Activated CD8-positive, alpha-beta memory T cell treated with anti-CD3 and anti-CD28 coated beads, Interleukin-2, amount 10 ng/mL, durations not matched to agents 7 days and 5 days (primary cell): Measurements from ENCODE around the gene NOS1. TPM values are rescaled to one million over a fixed set of nuclear protein-coding genes. Genes with fewer than 3 reads are reported as not detected.
A peak's percentile ranks its signal among the peaks of the same experiment; 100 is the strongest.
"Not testable (repeated sequence)": the region's sequence is repeated elsewhere in the genome, so short reads cannot be mapped to it uniquely, and the experiment has no call there.

Experiments
- ATAC-seq: fragments of 150-1000 bp; cut with Tn5 transposase; one replicate; pipeline ENCODE4 v1.10.0; 2021; ENCODE audit warnings: moderate library complexity
- CTCF ChIA-PET: fragments of 350-600 bp; sonication (Branson Sonifier 250); formaldehyde crosslinking; loops from one replicate; lab custom pipeline; 2021; ENCODE audit warnings: antibody characterized with exemption; lab: Charles Lee
- DNase-seq: peaks from one replicate; pipeline ENCODE4 v3.0.0-alpha.2; 2020
- H3K27ac Mint-ChIP-seq: one replicate; pipeline ENCODE4 v1.8.0; 2021; ENCODE audit warnings: mild to moderate bottlenecking, mixed read lengths
- H3K27me3 Mint-ChIP-seq: one replicate; pipeline ENCODE4 v1.8.0; 2021; ENCODE audit warnings: mixed read lengths
- H3K36me3 Mint-ChIP-seq: one replicate; pipeline ENCODE4 v1.8.0; 2021; ENCODE audit warnings: mild to moderate bottlenecking, mixed read lengths
- H3K4me1 Mint-ChIP-seq: one replicate; pipeline ENCODE4 v1.8.0; 2021; ENCODE audit warnings: mixed read lengths
- H3K4me3 Mint-ChIP-seq: one replicate; pipeline ENCODE4 v1.8.0; 2021; ENCODE audit warnings: mild to moderate bottlenecking, moderate library complexity, mixed read lengths
- H3K9me3 Mint-ChIP-seq: one replicate; pipeline ENCODE4 v1.8.0; 2022; ENCODE audit warnings: low read depth, mixed read lengths
- total RNA-seq, 2 experiments: library from RNA; stranded (reverse); gene quantifications; one replicate each; pipeline ENCODE4 v1.2.3, GENCODE V29; 2021

NOS1 gene
- total RNA-seq, 2 experiments from 2014 or later: not detected

GRCh38 chr12:117199956-117200744 is 161.3 kb downstream of the NOS1 start:
- H3K4me1 Mint-ChIP-seq, ATAC-seq, H3K36me3 Mint-ChIP-seq, H3K4me3 Mint-ChIP-seq, H3K27ac Mint-ChIP-seq, H3K9me3 Mint-ChIP-seq, DNase-seq: not testable (repeated sequence)
- H3K27me3 Mint-ChIP-seq: peaks cover 30% of the 10 kb centered on the region
- CTCF ChIA-PET: interaction anchor here (0.6 to 2.5 kb wide), 2 partner anchors 12 to 432 kb away, joined by 3 to 9 read pairs; no protein-coding TSS in a partner anchor

GRCh38 chr12:117196334-117196733 is 165.1 kb downstream of the NOS1 start:
- CTCF ChIA-PET: interaction anchor here (1.4 kb wide), 1 partner anchor 40 kb away, joined by 4 read pairs; no protein-coding TSS in a partner anchor

GRCh38 chr12:117195027-117195426 is 166.4 kb downstream of the NOS1 start:
- H3K27ac Mint-ChIP-seq, DNase-seq, H3K4me1 Mint-ChIP-seq, H3K36me3 Mint-ChIP-seq, H3K9me3 Mint-ChIP-seq, CTCF ChIA-PET, H3K4me3 Mint-ChIP-seq, ATAC-seq: not testable (repeated sequence)
- H3K27me3 Mint-ChIP-seq: peaks cover 23% of the 10 kb centered on the region

More at GRCh38 chr12:117196334-117196733, 165.1 kb downstream of the NOS1 start:
- H3K9me3 Mint-ChIP-seq, H3K36me3 Mint-ChIP-seq, H3K4me3 Mint-ChIP-seq, ATAC-seq, H3K27ac Mint-ChIP-seq, H3K4me1 Mint-ChIP-seq, DNase-seq: not testable (repeated sequence)
- peaks cover 27% of the 10 kb centered on the region for H3K27me3 Mint-ChIP-seq

GRCh38 chr12:117193903-117194302 is 167.5 kb downstream of the NOS1 start:
- no peak overlapping the region for H3K4me3 Mint-ChIP-seq
- CTCF ChIA-PET: no interaction called here
- peaks cover 9% of the 10 kb centered on the region for H3K4me1 Mint-ChIP-seq
- peaks cover 23% of the 10 kb centered on the region for H3K27me3 Mint-ChIP-seq
- H3K27ac Mint-ChIP-seq: no peak overlapping the region
- ATAC-seq: no peak
- peaks cover 3% of the 10 kb centered on the region for H3K36me3 Mint-ChIP-seq
- DNase-seq: no peak
- peaks cover 4% of the 10 kb centered on the region for H3K9me3 Mint-ChIP-seq

GRCh38 chr12:117192581-117192980 is 168.8 kb downstream of the NOS1 start:
- ATAC-seq, CTCF ChIA-PET: not testable (repeated sequence)

GRCh38 chr12:117192057-117192456 is 169.4 kb downstream of the NOS1 start:
- ATAC-seq (no peak), DNase-seq (no peak)
- Mint-ChIP-seq H3K4me1 (peaks cover 22% of the 10 kb centered on the region), H3K27me3 (peaks cover 17% of the 10 kb centered on the region), H3K4me3 (no peak overlapping the region), H3K27ac (no peak overlapping the region), H3K36me3 (peaks cover 7% of the 10 kb centered on the region), H3K9me3 (peaks cover 4% of the 10 kb centered on the region)
- CTCF ChIA-PET: no interaction called here

More at GRCh38 chr12:117192581-117192980, 168.8 kb downstream of the NOS1 start:
- not testable (repeated sequence) for H3K36me3 Mint-ChIP-seq, DNase-seq, H3K27ac Mint-ChIP-seq, H3K9me3 Mint-ChIP-seq, H3K4me3 Mint-ChIP-seq
- Mint-ChIP-seq H3K27me3 (peaks cover 20% of the 10 kb centered on the region), H3K4me1 (peaks cover 19% of the 10 kb centered on the region)

GRCh38 chr12:117190210-117190781 is 171.1 kb downstream of the NOS1 start, which contains the start of gene FBXO21:
FBXO21 (minus strand) TSS chr12:117190470; CDS start chr12:117190456, 14 bp downstream.
- Mint-ChIP-seq H3K27ac (peak within 1 kb of the TSS; percentile 82), H3K4me3 (peak within 1 kb of the TSS; percentile 84), H3K27me3 (peaks cover 14% of the 10 kb centered on the region), H3K4me1 (peaks cover 22% of the 10 kb centered on the region), H3K36me3 (peaks cover 16% of the 10 kb centered on the region), H3K9me3 (peaks cover 4% of the 10 kb centered on the region)
- DNase-seq: peak; percentile 93
- peak; percentile 95 for ATAC-seq
- CTCF ChIA-PET: interaction anchor here (1.5 kb wide), 1 partner anchor 164 kb away, joined by 3 read pairs; no protein-coding TSS in a partner anchor

- ATAC-seq: peak; percentile 34
- peak; percentile 61 for DNase-seq
- H3K4me1 Mint-ChIP-seq: peaks cover 22% of the 10 kb centered on the region
- H3K27ac Mint-ChIP-seq: peak overlapping the region; percentile 74
- peak overlapping the region; percentile 84 for H3K4me3 Mint-ChIP-seq
- H3K36me3 Mint-ChIP-seq: peaks cover 22% of the 10 kb centered on the region
- CTCF ChIA-PET: interaction anchor here (1.5 kb wide), 1 partner anchor 163 kb away, joined by 3 read pairs; no protein-coding TSS in a partner anchor
- peaks cover 4% of the 10 kb centered on the region for H3K9me3 Mint-ChIP-seq
- H3K27me3 Mint-ChIP-seq: peaks cover 14% of the 10 kb centered on the region
These were observed 171.7 kb downstream of the NOS1 start for GRCh38 chr12:117189725-117190209.

GRCh38 chr12:117188961-117189724 is 172.3 kb downstream of the NOS1 start:
- H3K27me3 Mint-ChIP-seq: peaks cover 14% of the 10 kb centered on the region
- no peak for ATAC-seq
- peaks cover 22% of the 10 kb centered on the region for H3K4me1 Mint-ChIP-seq
- DNase-seq: no peak
- H3K4me3 Mint-ChIP-seq: peak overlapping the region; percentile 84
- peak overlapping the region; percentile 74 for H3K27ac Mint-ChIP-seq
- peaks cover 26% of the 10 kb centered on the region for H3K36me3 Mint-ChIP-seq
- CTCF ChIA-PET: interaction anchor here (0.8 to 1.5 kb wide), 3 partner anchors 12 to 163 kb away, joined by 3 read pairs; no protein-coding TSS in a partner anchor
- H3K9me3 Mint-ChIP-seq: peaks cover 4% of the 10 kb centered on the region

- peaks cover 10% of the 10 kb centered on the region for H3K27me3 Mint-ChIP-seq
- no peak for ATAC-seq
- H3K4me1 Mint-ChIP-seq: peaks cover 22% of the 10 kb centered on the region
- DNase-seq: no peak
- peak overlapping the region; percentile 54 for H3K27ac Mint-ChIP-seq
- CTCF ChIA-PET: no interaction called here
- peaks cover 35% of the 10 kb centered on the region for H3K36me3 Mint-ChIP-seq
- peak overlapping the region; percentile 84 for H3K4me3 Mint-ChIP-seq
- no peaks in the 10 kb centered on the region for H3K9me3 Mint-ChIP-seq
These were observed 173.2 kb downstream of the NOS1 start for GRCh38 chr12:117188121-117188665.

GRCh38 chr12:117187421-117187820 is 174.0 kb downstream of the NOS1 start:
- Mint-ChIP-seq H3K4me3 (no peak overlapping the region), H3K27me3 (peaks cover 10% of the 10 kb centered on the region), H3K27ac (no peak overlapping the region), H3K36me3 (peaks cover 42% of the 10 kb centered on the region), H3K4me1 (peaks cover 22% of the 10 kb centered on the region), H3K9me3 (no peaks in the 10 kb centered on the region)
- CTCF ChIA-PET: interaction anchor here (0.8 kb wide), 1 partner anchor 29 kb away, joined by 3 read pairs; no protein-coding TSS in a partner anchor
- no peak for ATAC-seq
- no peak for DNase-seq

GRCh38 chr12:117182866-117183265 is 178.6 kb downstream of the NOS1 start:
- DNase-seq (no peak), ATAC-seq (no peak)
- H3K4me1 Mint-ChIP-seq: peaks cover 4% of the 10 kb centered on the region
- H3K27me3 Mint-ChIP-seq: no peaks in the 10 kb centered on the region
- CTCF ChIA-PET: no interaction called here
- no peak overlapping the region for H3K27ac Mint-ChIP-seq
- peaks cover 5% of the 10 kb centered on the region for H3K9me3 Mint-ChIP-seq
- no peak overlapping the region for H3K4me3 Mint-ChIP-seq
- peaks cover 75% of the 10 kb centered on the region for H3K36me3 Mint-ChIP-seq
